Heart right ventricle (tissue), 16 donors: ENCODE measurements around the gene PGBD5. TPM values are rescaled to one million over a fixed set of nuclear protein-coding genes. Genes with fewer than 3 reads are reported as not detected.
"Not testable (repeated sequence)": the region's sequence is repeated elsewhere in the genome, so short reads cannot be mapped to it uniquely, and the experiment has no call there.

Experiments used
- ATAC-seq, 8 donors: fragments of 200-7000 bp; cut with Tn5 transposase; one replicate each; pipeline ENCODE4 v1.9.1; 2020; ENCODE audit warnings: mild to moderate bottlenecking in 8 of 8, moderate library complexity in 8 of 8, moderate number of reproducible peaks in 1 of 8
- DNase-seq, 2 donors: peaks; one replicate each; pipeline ENCODE4 v3.0.0-alpha.2; 2020
- H3K27ac ChIP-seq, 10 donors: fragments of 200-600 bp; sonication (generic) in 2 of 10; one replicate each; pipeline versions ENCODE4 v1.5.0 to v1.8.0; 2020 to 2022; ENCODE audit warnings: mild to moderate bottlenecking in 3 of 10
- H3K27me3 ChIP-seq, 7 donors: fragments of 200-600 bp; one replicate each; pipeline ENCODE4 v1.8.0; 2021 to 2022; ENCODE audit warnings: mild to moderate bottlenecking in 2 of 7
- H3K36me3 ChIP-seq, 9 donors: fragments of 200-600 bp; sonication (generic) in 1 of 9; one replicate each; pipeline versions ENCODE4 v1.5.0 to v1.8.0; 2020 to 2022; ENCODE audit warnings: mild to moderate bottlenecking in 2 of 9
- H3K4me1 ChIP-seq, 9 donors: fragments of 200-600 bp; sonication (generic) in 1 of 9; one replicate each; pipeline versions ENCODE4 v1.5.0 to v1.8.0; 2020 to 2022; ENCODE audit warnings: mild to moderate bottlenecking in 4 of 9
- H3K4me3 ChIP-seq, 10 donors: fragments of 200-600 bp; sonication (generic) in 2 of 10; one replicate each; pipeline versions ENCODE4 v1.5.0 to v1.8.0; 2020 to 2022; ENCODE audit warnings: mild to moderate bottlenecking in 7 of 10, moderate library complexity in 2 of 10
- H3K9me3 ChIP-seq, 11 donors: fragments of 200-600 bp in 10 of 11; sonication (generic) in 2 of 11; one replicate each; pipeline versions ENCODE4 v1.5.0 to v1.8.0; 2013 to 2022; ENCODE audit warnings: mild to moderate bottlenecking in 2 of 11, control low read depth in 1 of 11, moderate library complexity in 1 of 11
- WGBS, 2 donors: extraction: QIAGEN DNeasy Blood & Tissue Kit; methylation state at CpG; one replicate each; pipeline ENCODE4 v1.1.7; 2013; ENCODE audit warnings: inconsistent platforms in 1 of 2; 5-methylcytosine and 5-hydroxymethylcytosine counted together
- intact Hi-C, 10 donors: fragments of 100-400 bp; cut with DNase I; formaldehyde crosslinking; loops; one replicate each; pipeline versions ENCODE4 v1.11.1 to v1.14.2; 2022
- polyA plus RNA-seq, 2 donors: library from polyadenylated mRNA; stranded (reverse); fragments of 200-250 nt; gene quantifications; one replicate each; pipeline ENCODE4 v1.2.3, GENCODE V29; 2013
- total RNA-seq, 10 donors: library from RNA; stranded (reverse); fragmentation: NEBNext Ultra II Directional in 3 of 10; extraction: Animal tissue kit (Norgen Biotek cat#: 25700) in 3 of 10; gene quantifications; one replicate each; pipeline versions ENCODE4 v1.2.1 to v1.2.4, GENCODE V29; 2021 to 2023
- TF ChIP-seq, protein P1 (sequence below), 9 donors: fragments of 200-600 bp; sonication (generic) in 2 of 9; IDR thresholded peaks; one replicate each; pipeline versions ENCODE4 v1.5.0 to v1.8.0; 2021 to 2022; ENCODE audit warnings: antibody characterized with exemption in 9 of 9, mild to moderate bottlenecking in 5 of 9, moderate library complexity in 1 of 9
- donor health status: Arrhythmogenic right ventricular cardiomyopathy.
- donor health status: ischemic (EF 13 %, LVEDD 7.1; RV severe dilation, severe dysfunction).
- donor health status: healthy with polysubstance abuse.
- donor health status: DM: no; HTN: yes; CAD: no.
- donor health status: DM: no; HTN: no; CAD: no.
- donor health status: ischemic (EF 25% LVEDD 6.9; RV normal size, moderate dysfunction).
- donor health status: ischemic (EF 25% LVEDD 5.7; RV mildly dilated, moderate dysfunction).
- donor health status: healthy.
- donor health status: DM: yes; HTN: yes; CAD: no.
- donor health status: Ischemic cardiomyopathy.
- donor health status: ischemic (EF 35%, LVEDD 5.7; RV mildly dilated, moderate dysfunction).
- donor health status: nonischemic (EF 11% LVEDD 7.7; RV severe dilation, severe dysfunction).
- donor health status: DM: yes; HTN: yes; CAD: no.
- donor health status: PGD.
- donor health status: ischemic (EF 29% LVEDD 5.4; RV normal size, mild dysfunction).
- donor health status: nonischemic (EF 23%, LVEDD 6.1; RV moderate dilation, normal function).

The PGBD5 gene
- total and polyA plus RNA-seq, 12 donors, result 0.52 to 11.4 (median 7.9) TPM

DNA sequence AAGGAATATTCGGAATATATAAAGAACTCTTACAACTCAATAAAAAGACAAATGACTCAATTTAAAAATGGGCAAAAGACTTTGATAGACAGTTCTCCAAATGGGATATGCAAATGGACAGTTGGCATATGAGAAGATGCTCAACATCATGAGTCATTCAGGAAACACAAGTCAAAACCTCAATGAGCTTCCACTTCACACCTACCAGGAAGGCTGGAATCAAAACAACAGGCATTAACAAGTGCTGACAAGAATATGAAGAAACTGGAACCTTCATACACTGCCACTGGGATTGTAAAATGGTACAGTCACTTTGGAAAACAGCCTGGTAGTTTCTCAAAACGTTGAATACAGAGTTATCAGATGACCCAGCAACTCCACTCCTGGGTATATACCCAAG, 17.2 kb downstream of the PGBD5 start:
- H3K27ac ChIP-seq, result no peak overlapping the region
- intact Hi-C loops, result no loop called here
- TF ChIP-seq, protein P1, sequence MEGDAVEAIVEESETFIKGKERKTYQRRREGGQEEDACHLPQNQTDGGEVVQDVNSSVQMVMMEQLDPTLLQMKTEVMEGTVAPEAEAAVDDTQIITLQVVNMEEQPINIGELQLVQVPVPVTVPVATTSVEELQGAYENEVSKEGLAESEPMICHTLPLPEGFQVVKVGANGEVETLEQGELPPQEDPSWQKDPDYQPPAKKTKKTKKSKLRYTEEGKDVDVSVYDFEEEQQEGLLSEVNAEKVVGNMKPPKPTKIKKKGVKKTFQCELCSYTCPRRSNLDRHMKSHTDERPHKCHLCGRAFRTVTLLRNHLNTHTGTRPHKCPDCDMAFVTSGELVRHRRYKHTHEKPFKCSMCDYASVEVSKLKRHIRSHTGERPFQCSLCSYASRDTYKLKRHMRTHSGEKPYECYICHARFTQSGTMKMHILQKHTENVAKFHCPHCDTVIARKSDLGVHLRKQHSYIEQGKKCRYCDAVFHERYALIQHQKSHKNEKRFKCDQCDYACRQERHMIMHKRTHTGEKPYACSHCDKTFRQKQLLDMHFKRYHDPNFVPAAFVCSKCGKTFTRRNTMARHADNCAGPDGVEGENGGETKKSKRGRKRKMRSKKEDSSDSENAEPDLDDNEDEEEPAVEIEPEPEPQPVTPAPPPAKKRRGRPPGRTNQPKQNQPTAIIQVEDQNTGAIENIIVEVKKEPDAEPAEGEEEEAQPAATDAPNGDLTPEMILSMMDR (IDR thresholded peaks at IDR 0.05), result no peak
- no peaks in the 10 kb centered on the region for H3K4me1 ChIP-seq
- no peak overlapping the region for H3K4me3 ChIP-seq
- no peaks in the 10 kb centered on the region for H3K36me3 ChIP-seq
- H3K27me3 ChIP-seq, result no peaks in the 10 kb centered on the region
- 74 to 81% methylated on average over 2 of the region's 2 CpGs for WGBS, 2 donors
- peaks cover 0 to 4% (median 0%) of the 10 kb centered on the region in 11 donors for H3K9me3 ChIP-seq
- DNase-seq (no peak), ATAC-seq (no peak)

DNA sequence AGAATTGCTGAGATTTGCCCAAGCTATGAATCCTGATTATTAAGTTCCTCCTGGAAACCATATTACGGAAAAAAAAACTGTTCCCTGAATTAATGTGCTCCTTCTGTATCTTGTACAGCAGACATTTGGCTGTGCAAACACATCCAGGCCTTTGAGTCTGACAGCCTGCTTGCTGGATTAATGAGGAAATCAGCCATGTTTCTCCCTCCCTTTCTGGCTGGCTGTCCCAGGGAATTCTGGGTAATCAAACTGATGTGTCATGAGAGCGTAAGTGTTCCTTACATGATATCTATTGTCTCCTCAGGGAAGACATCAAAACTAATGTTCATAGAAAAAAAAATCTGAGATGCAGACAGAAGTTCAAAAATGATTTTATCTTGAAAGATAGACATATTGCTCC, 18.8 kb downstream of the PGBD5 start:
- Histone ChIP-seq H3K4me1 (no peaks in the 10 kb centered on the region), H3K27me3 (no peaks in the 10 kb centered on the region), H3K4me3 (no peak overlapping the region), H3K36me3 (no peaks in the 10 kb centered on the region), H3K27ac (no peak overlapping the region), H3K9me3 (peaks cover 0 to 4% (median 0%) of the 10 kb centered on the region in 11 donors)
- TF ChIP-seq, protein P1 (IDR thresholded peaks at IDR 0.05), result no peak
- ATAC-seq, result no peak
- 82 to 83% methylated on average over 2 of the region's 2 CpGs for WGBS, 2 donors
- no peak for DNase-seq
- intact Hi-C loops, result no loop called here

DNA sequence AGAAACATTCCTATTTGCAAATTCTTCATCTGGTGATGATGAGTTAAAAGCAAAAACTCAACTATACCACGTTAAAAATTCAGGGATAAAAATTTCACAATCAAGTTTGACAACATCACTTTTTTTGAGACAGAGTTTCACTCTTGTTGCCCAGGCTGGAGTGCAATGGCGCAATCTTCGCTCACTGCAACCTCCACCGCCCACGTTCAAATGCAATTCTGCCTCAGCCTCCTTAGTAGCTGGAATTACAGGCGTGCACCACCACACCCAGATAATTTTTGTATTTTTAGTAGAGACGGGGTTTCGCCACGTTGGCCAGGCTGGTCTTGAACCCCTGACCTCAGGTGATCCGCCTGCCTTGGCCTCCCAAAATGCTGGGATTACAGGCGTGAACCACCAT, 19.4 kb downstream of the PGBD5 start:
- H3K27ac ChIP-seq, H3K36me3 ChIP-seq, H3K4me1 ChIP-seq, H3K4me3 ChIP-seq, DNase-seq, H3K27me3 ChIP-seq, intact Hi-C loops, H3K9me3 ChIP-seq, ATAC-seq: not testable (repeated sequence)
- 87% methylated on average over 11 of the region's 11 CpGs for WGBS, 2 donors

DNA sequence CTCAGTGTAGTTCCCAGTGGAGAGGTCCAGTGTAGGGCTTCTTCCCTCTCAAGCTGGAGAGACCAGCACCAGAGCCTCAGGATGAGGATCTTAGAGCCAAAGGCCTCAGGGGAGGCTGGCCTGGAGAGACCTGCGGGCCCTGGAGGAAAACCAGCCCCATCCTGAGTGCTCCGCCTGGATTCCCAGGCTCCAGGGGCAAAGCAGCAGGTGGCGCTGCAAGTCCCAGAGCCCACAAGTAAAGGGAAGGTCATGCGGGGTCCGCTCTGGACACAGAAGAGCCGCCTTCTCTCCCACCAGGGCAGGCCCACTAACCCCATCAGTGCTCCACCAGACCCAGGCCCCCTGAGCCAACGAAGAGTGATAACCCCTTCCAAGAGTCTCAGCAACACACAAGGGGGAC, 22.7 kb downstream of the PGBD5 start:
- DNase-seq (no peak), ATAC-seq (no peak)
- peaks cover 0 to 2% (median 0%) of the 10 kb centered on the region in 7 donors for H3K27me3 ChIP-seq
- no peaks in the 10 kb centered on the region for H3K36me3 ChIP-seq
- WGBS, 2 donors, result 84 to 86% methylated on average over 7 of the region's 7 CpGs
- no peak overlapping the region for H3K27ac ChIP-seq
- H3K4me1 ChIP-seq, result peaks cover 0 to 6% (median 0%) of the 10 kb centered on the region in 9 donors
- intact Hi-C loops, result no loop called here
- H3K4me3 ChIP-seq, result no peak overlapping the region
- TF ChIP-seq, protein P1 (IDR thresholded peaks at IDR 0.05), result no peak
- H3K9me3 ChIP-seq, result no peaks in the 10 kb centered on the region

DNA sequence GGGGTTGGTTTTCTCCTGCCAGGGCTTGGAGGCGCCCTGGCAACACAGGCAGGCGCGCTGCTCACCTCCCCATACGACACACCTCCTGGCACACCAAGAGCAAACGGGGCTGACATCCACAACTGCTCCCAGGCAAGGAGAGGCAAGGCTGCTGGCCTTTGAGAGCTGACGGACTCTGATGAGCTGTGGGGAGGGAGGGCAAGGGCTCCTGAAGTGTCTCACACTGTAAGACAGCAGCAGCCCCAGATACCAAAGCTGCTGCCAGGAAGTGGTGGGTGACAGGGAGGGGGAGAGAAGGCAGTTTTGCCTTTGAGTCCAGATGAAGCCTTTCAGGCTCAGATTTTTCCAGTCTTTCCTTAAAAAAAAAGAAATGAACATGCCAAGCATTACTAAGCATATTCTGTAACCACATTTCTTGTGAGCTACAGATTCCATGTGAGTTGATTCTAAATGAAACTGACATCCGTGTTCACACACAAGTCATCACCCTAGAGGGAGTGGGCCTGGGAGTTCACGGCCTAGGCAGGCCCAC, 24.3 kb downstream of the PGBD5 start:
- Histone ChIP-seq H3K9me3 (no peaks in the 10 kb centered on the region), H3K27ac (no peak overlapping the region), H3K36me3 (no peaks in the 10 kb centered on the region), H3K4me3 (no peak overlapping the region), H3K4me1 (peaks cover 0 to 6% (median 0%) of the 10 kb centered on the region in 9 donors), H3K27me3 (peaks cover 0 to 7% (median 0%) of the 10 kb centered on the region in 7 donors)
- DNase-seq (no peak), ATAC-seq (peak in 1 of 8 donors; percentile 54)
- 52 to 71% methylated on average over 8 of the region's 8 CpGs for WGBS, 2 donors
- TF ChIP-seq, protein P1 (IDR thresholded peaks at IDR 0.05), result no peak
- intact Hi-C loops, result no loop called here
